RWPE1 (cell line): ENCODE measurements around the gene SRSF1.

Source experiments
- CTCF ChIA-PET: fragments of 350-600 bp; sonication (Branson Sonifier 250); formaldehyde crosslinking; extraction: SDS; loops from one replicate; lab custom pipeline; 2021; lab: Yijun Ruan, JAX
- POLR2A ChIA-PET: fragments of 400-600 bp; formaldehyde crosslinking; extraction: SDS; loops from one replicate; lab custom pipeline; 2020; ENCODE audit warnings: antibody characterized with exemption; ENCODE audit not compliant: low non-redundant PET; lab: Yijun Ruan, JAX
- DNase-seq: peaks from one replicate; pipeline ENCODE4 v3.0.0; 2012; ENCODE audit warnings: low spot score
- H3K27ac ChIP-seq: fragments of 450-650 bp; 2 replicates; pipeline ENCODE4 v1.5.1; 2017
- CTCF ChIP-seq: fragments of 450-650 bp; conservative IDR thresholded peaks from 2 replicates; pipeline ENCODE4 v1.5.1; 2017; ENCODE audit warnings: low read depth, mild to moderate bottlenecking

The SRSF1 gene

GRCh38 chr17:58005728-58006559 lies 1.1 kb downstream of the SRSF1 start:
- ChIA-PET CTCF (interaction anchor here (2.5 kb wide), 1 partner anchor 107 kb away, joined by 6 read pairs; no protein-coding TSS in a partner anchor), POLR2A (interaction anchor here (0.6 kb wide), 1 partner anchor 1959 kb away, joined by 4 read pairs; the partner anchor contains the start of gene RNFT1)
- H3K27ac ChIP-seq = peak overlapping the region; percentile 96
- TF ChIP-seq CTCF = no peak
- DNase-seq = no peak

GRCh38 chr17:58005031-58005727 lies 1.9 kb downstream of the SRSF1 start:
- no peak for TF ChIP-seq CTCF
- DNase-seq = no peak
- POLR2A ChIA-PET = no interaction called here
- CTCF ChIA-PET = interaction anchor here (2.5 kb wide), 1 partner anchor 107 kb away, joined by 6 read pairs; no protein-coding TSS in a partner anchor
- H3K27ac ChIP-seq = no peak overlapping the region

GRCh38 chr17:58004060-58004459 lies 3.0 kb downstream of the SRSF1 start:
- POLR2A ChIA-PET = no interaction called here

GRCh38 chr17:58002973-58003372 lies 4.1 kb downstream of the SRSF1 start:
- TF ChIP-seq CTCF = no peak
- no peak for DNase-seq
- peak overlapping the region; percentile 37 for H3K27ac ChIP-seq
- POLR2A ChIA-PET = interaction anchor here (0.6 kb wide), 1 partner anchor 110 kb away, joined by 3 read pairs; no protein-coding TSS in a partner anchor
- CTCF ChIA-PET = interaction anchor here (0.6 kb wide), 2 partner anchors 140 to 168 kb away, joined by 3 to 5 read pairs; no protein-coding TSS in a partner anchor

More at GRCh38 chr17:58004060-58004459, 3.0 kb downstream of the SRSF1 start:
- no peak overlapping the region for H3K27ac ChIP-seq
- DNase-seq = no peak
- no peak for TF ChIP-seq CTCF
- CTCF ChIA-PET = no interaction called here

- DNase-seq = no peak
- POLR2A ChIA-PET = no interaction called here
- peak overlapping the region; percentile 37 for H3K27ac ChIP-seq
- TF ChIP-seq CTCF = no peak
- CTCF ChIA-PET = interaction anchor here (0.6 to 1.1 kb wide), 2 partner anchors 11 to 140 kb away, joined by 3 to 5 read pairs; no protein-coding TSS in a partner anchor
Measured at GRCh38 chr17:58002154-58002948, 4.7 kb downstream of the SRSF1 start.
